ENCODE measurements around the gene MLPH. TPM values are rescaled to one million over a fixed set of nuclear protein-coding genes. Genes with fewer than 3 reads are reported as not detected.

Gene MLPH
- total RNA-seq, 1 donor from 2014 or later = 394 TPM

DNA sequence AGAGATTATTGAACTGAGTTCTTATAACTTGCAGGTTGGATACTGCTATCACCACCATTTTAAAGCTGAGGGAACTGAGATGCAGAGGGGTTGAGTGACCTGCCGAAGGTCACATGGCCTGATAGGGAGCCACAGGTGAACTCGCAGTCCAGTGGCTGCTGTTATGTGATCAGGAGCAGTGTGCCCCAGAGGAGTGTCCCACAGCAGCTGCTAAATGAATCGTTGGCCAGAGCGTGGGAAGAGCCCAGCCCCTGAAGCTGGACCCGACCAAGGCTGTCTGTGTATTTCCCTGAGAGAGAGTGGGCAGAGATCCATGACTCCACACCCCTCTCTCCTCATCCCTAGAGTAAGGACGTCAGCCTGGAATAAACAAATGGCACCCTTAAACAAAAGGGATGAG lies 52.6 kb downstream of the MLPH start:
- DNase-seq = no peak
- H3K27ac ChIP-seq = no peak overlapping the region
- H3K36me3 ChIP-seq = peaks cover 48% of the 10 kb centered on the region
- no peak for ATAC-seq
- no peak overlapping the region for H3K4me3 ChIP-seq
- H3K4me1 ChIP-seq = peaks cover 21% of the 10 kb centered on the region
- H3K27me3 ChIP-seq (ENCODE audit: low read depth) = no peaks in the 10 kb centered on the region
- intact Hi-C loops (cut with DNase I) = no loop called here
- TF ChIP-seq, protein P1, sequence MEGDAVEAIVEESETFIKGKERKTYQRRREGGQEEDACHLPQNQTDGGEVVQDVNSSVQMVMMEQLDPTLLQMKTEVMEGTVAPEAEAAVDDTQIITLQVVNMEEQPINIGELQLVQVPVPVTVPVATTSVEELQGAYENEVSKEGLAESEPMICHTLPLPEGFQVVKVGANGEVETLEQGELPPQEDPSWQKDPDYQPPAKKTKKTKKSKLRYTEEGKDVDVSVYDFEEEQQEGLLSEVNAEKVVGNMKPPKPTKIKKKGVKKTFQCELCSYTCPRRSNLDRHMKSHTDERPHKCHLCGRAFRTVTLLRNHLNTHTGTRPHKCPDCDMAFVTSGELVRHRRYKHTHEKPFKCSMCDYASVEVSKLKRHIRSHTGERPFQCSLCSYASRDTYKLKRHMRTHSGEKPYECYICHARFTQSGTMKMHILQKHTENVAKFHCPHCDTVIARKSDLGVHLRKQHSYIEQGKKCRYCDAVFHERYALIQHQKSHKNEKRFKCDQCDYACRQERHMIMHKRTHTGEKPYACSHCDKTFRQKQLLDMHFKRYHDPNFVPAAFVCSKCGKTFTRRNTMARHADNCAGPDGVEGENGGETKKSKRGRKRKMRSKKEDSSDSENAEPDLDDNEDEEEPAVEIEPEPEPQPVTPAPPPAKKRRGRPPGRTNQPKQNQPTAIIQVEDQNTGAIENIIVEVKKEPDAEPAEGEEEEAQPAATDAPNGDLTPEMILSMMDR (IDR thresholded peaks at IDR 0.05) = no peak
- H3K9me3 ChIP-seq = no peaks in the 10 kb centered on the region

DNA sequence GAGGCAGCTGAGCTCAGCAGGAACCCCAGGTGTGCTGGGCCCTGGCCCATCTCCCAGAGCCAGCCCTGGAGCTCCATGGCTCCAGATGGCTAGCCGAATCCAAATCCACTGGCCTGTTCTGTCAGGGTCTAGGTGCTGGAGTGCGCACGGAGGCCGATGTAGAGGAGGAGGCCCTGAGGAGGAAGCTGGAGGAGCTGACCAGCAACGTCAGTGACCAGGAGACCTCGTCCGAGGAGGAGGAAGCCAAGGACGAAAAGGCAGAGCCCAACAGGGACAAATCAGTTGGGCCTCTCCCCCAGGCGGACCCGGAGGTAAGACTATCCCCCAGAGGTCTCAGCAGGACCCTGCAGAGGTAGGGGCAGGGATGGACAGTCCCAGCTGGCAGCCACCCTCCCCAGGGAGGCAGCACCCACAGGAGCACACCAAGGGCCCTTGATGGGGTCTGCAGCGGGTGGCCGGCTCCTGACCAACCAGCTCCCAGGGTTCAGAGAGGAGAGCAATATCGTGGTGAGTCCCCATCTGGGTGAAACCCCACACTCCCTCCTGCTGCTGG lies 53.2 kb downstream of the MLPH start:
- H3K4me1 ChIP-seq = peaks cover 21% of the 10 kb centered on the region
- TF ChIP-seq, protein P1 (IDR thresholded peaks at IDR 0.05) = no peak
- ATAC-seq = peak in 1 of 2 donors; percentile 33
- no peaks in the 10 kb centered on the region for H3K9me3 ChIP-seq
- H3K27ac ChIP-seq = no peak overlapping the region
- no peaks in the 10 kb centered on the region for H3K27me3 ChIP-seq (ENCODE audit: low read depth)
- no peak for DNase-seq
- peaks cover 43% of the 10 kb centered on the region for H3K36me3 ChIP-seq
- H3K4me3 ChIP-seq = no peak overlapping the region
- intact Hi-C loops (cut with DNase I) = no loop called here

- peak overlapping the region; percentile 36 for H3K27ac ChIP-seq
- no peaks in the 10 kb centered on the region for H3K9me3 ChIP-seq
- H3K36me3 ChIP-seq = peaks cover 47% of the 10 kb centered on the region
- H3K4me3 ChIP-seq = no peak overlapping the region
- ATAC-seq = peak; percentile 31 to 39
- intact Hi-C loops (cut with DNase I) = no loop called here
- H3K27me3 ChIP-seq (ENCODE audit: low read depth) = no peaks in the 10 kb centered on the region
- TF ChIP-seq, protein P1 (IDR thresholded peaks at IDR 0.05) = no peak
- peaks cover 21% of the 10 kb centered on the region for H3K4me1 ChIP-seq
- no peak for DNase-seq
Measured at GRCh38 chr2:237540823-237541222, 53.8 kb downstream of the MLPH start.

DNA sequence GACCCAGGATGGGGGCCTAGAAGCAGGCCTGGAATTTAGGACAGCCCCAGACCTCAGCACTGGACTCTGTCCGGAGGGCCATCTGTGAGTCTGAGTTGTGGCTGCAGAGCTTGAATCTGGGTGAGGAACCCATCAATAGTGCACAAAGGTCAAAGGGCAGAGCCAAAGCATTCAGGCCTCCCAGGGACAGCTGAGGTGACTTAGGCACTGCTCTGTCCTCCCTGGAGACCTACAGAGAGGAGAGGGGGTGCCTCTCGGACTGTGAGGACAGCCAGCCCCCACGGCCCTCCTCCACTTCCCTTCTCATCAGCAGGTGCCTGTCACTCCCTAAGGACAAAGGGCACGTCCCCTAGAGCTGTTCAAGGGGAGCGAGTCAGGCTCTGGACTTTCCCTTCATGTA lies 54.2 kb downstream of the MLPH start:
- Histone ChIP-seq H3K4me3 (no peak overlapping the region), H3K4me1 (peaks cover 21% of the 10 kb centered on the region), H3K27me3 (ENCODE audit: low read depth) (no peaks in the 10 kb centered on the region), H3K9me3 (no peaks in the 10 kb centered on the region), H3K36me3 (peaks cover 50% of the 10 kb centered on the region), H3K27ac (peak overlapping the region; percentile 36)
- TF ChIP-seq, protein P1 (IDR thresholded peaks at IDR 0.05) = no peak
- DNase-seq (no peak), ATAC-seq (no peak)
- intact Hi-C loops (cut with DNase I) = no loop called here

- Histone ChIP-seq H3K27ac (no peak overlapping the region), H3K4me1 (peaks cover 21% of the 10 kb centered on the region), H3K9me3 (no peaks in the 10 kb centered on the region), H3K4me3 (no peak overlapping the region), H3K27me3 (ENCODE audit: low read depth) (no peaks in the 10 kb centered on the region), H3K36me3 (peaks cover 58% of the 10 kb centered on the region)
- ATAC-seq (peak; percentile 18 to 20), DNase-seq (no peak)
- intact Hi-C loops (cut with DNase I) = no loop called here
- TF ChIP-seq, protein P1 (IDR thresholded peaks at IDR 0.05) = no peak
Measured at GRCh38 chr2:237542001-237542704, 55.1 kb downstream of the MLPH start.

Data from lower lobe of right lung (tissue), 2 donors.